ENCODE data around the gene MIER1.

DNA sequence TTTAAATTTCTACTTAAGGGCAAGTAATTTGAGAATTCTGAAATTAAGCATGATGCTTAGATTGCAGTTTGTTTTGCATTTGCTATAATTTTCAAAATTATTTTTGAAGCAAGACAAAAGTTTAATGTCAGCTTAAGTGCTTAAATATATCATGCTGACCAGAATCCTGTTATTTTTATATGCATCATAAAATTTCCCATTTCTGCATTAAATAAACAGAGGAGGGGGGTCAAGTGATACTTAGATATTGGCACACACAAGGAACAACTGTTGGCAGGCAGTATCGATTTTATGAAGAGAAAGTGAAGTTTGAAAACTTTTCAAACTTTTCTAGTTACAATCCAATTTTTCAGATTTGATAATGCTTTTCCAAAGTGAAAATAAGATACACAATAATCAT lies 61.0 kb downstream of the MIER1 start:
- TF ChIP-seq, protein P1, sequence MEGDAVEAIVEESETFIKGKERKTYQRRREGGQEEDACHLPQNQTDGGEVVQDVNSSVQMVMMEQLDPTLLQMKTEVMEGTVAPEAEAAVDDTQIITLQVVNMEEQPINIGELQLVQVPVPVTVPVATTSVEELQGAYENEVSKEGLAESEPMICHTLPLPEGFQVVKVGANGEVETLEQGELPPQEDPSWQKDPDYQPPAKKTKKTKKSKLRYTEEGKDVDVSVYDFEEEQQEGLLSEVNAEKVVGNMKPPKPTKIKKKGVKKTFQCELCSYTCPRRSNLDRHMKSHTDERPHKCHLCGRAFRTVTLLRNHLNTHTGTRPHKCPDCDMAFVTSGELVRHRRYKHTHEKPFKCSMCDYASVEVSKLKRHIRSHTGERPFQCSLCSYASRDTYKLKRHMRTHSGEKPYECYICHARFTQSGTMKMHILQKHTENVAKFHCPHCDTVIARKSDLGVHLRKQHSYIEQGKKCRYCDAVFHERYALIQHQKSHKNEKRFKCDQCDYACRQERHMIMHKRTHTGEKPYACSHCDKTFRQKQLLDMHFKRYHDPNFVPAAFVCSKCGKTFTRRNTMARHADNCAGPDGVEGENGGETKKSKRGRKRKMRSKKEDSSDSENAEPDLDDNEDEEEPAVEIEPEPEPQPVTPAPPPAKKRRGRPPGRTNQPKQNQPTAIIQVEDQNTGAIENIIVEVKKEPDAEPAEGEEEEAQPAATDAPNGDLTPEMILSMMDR (IDR thresholded peaks at IDR 0.05; ENCODE audit: low read length): no peak
- TF ChIP-seq EZH2 (optimal IDR thresholded peaks at IDR 0.05; ENCODE audit: low read depth, low read length): no peak

Measured in MM.1S (cell line).